ENCODE results near the gene BCL7C. TPM values are rescaled to one million over a fixed set of nuclear protein-coding genes. Genes with fewer than 3 reads are reported as not detected.

The BCL7C gene
- total and polyA plus RNA-seq, 2 of the 13 experiments (the other 11 are each of a cell fraction or from before 2014, with no cell fraction given): 17.7 to 33.8 TPM

DNA sequence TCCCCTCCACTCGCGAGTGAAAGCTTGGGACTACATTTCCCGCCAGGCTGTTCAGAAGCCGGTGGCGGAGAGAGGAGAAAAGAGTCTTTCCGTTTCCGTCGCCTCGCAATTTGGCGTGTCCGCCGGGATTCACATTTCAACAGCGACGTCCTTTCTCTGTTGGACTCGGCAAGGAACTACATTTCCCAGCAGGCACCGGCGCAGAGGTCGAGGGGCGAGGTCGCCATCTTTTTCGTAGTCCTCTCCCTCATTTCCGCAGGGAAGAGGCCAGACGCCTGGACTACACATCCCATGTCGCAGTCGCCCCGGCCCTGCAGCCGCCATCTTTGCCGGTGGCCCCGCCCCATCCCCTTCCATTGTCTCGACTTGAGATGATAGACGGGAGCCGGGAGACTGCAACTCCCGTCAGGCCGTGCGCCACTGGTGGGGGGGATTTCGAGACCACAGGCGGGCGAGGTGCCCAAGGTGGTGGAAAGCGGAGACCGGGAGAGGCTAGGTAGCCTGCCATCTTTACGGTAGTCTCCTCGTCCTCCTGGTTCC lies 28.6 kb upstream of the BCL7C start (continued):
- TF ChIP-seq KLF11 (CRISPR knock-in tag; IDR thresholded peaks at IDR 0.05): no peak
- TF ChIP-seq ZNF619 (CRISPR knock-in tag; IDR thresholded peaks at IDR 0.05): no peak
- TF ChIP-seq SRSF9 (IDR thresholded peaks at IDR 0.05; ENCODE audit: borderline replicate concordance, insufficient read depth, low read depth, low read length, poor library complexity, severe bottlenecking): no peak
- TF ChIP-seq, protein P1, sequence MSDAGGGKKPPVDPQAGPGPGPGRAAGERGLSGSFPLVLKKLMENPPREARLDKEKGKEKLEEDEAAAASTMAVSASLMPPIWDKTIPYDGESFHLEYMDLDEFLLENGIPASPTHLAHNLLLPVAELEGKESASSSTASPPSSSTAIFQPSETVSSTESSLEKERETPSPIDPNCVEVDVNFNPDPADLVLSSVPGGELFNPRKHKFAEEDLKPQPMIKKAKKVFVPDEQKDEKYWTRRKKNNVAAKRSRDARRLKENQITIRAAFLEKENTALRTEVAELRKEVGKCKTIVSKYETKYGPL (CRISPR knock-in tag; IDR thresholded peaks at IDR 0.05): no peak
- no peak for TF ChIP-seq ZNF496 (CRISPR knock-in tag; IDR thresholded peaks at IDR 0.05; ENCODE audit: insufficient replicate concordance)
- TF ChIP-seq STAT5B (CRISPR knock-in tag; IDR thresholded peaks at IDR 0.05): no peak
- no peak for TF ChIP-seq ZNF230 (CRISPR knock-in tag; IDR thresholded peaks at IDR 0.05)
- TF ChIP-seq, protein P2, sequence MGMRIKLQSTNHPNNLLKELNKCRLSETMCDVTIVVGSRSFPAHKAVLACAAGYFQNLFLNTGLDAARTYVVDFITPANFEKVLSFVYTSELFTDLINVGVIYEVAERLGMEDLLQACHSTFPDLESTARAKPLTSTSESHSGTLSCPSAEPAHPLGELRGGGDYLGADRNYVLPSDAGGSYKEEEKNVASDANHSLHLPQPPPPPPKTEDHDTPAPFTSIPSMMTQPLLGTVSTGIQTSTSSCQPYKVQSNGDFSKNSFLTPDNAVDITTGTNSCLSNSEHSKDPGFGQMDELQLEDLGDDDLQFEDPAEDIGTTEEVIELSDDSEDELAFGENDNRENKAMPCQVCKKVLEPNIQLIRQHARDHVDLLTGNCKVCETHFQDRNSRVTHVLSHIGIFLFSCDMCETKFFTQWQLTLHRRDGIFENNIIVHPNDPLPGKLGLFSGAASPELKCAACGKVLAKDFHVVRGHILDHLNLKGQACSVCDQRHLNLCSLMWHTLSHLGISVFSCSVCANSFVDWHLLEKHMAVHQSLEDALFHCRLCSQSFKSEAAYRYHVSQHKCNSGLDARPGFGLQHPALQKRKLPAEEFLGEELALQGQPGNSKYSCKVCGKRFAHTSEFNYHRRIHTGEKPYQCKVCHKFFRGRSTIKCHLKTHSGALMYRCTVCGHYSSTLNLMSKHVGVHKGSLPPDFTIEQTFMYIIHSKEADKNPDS (CRISPR knock-in tag; IDR thresholded peaks at IDR 0.05): no peak
- TF ChIP-seq, protein P3, sequence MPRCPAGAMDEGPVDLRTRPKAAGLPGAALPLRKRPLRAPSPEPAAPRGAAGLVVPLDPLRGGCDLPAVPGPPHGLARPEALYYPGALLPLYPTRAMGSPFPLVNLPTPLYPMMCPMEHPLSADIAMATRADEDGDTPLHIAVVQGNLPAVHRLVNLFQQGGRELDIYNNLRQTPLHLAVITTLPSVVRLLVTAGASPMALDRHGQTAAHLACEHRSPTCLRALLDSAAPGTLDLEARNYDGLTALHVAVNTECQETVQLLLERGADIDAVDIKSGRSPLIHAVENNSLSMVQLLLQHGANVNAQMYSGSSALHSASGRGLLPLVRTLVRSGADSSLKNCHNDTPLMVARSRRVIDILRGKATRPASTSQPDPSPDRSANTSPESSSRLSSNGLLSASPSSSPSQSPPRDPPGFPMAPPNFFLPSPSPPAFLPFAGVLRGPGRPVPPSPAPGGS (CRISPR knock-in tag; IDR thresholded peaks at IDR 0.05): no peak
- peak; percentile 43; the same call in 1 of the 2 replicates for TF ChIP-seq FOXJ3 (CRISPR knock-in tag; IDR thresholded peaks at IDR 0.05; ENCODE audit: borderline replicate concordance)
- TF ChIP-seq JUNB (CRISPR knock-in tag; IDR thresholded peaks at IDR 0.05; ENCODE audit: borderline replicate concordance): no peak
- TF ChIP-seq PHB2 (IDR thresholded peaks at IDR 0.05; ENCODE audit: partially characterized antibody): no peak
- TF ChIP-seq MED8 (CRISPR knock-in tag; IDR thresholded peaks at IDR 0.05; ENCODE audit: insufficient replicate concordance): no peak
- TF ChIP-seq HMG20A (CRISPR knock-in tag; IDR thresholded peaks at IDR 0.05; ENCODE audit: borderline replicate concordance): no peak
- peak; percentile 89 for TF ChIP-seq CHD2 (IDR thresholded peaks at IDR 0.05; ENCODE audit: low read depth, low read length)
- TF ChIP-seq ZNF589 (CRISPR knock-in tag; conservative IDR thresholded peaks at IDR 0.05): no peak
- TF ChIP-seq ZSCAN31 (CRISPR knock-in tag; IDR thresholded peaks at IDR 0.05; ENCODE audit: low read depth): 0 out of 2 replicates have a peak, but pooled peaks have one; percentile 17
- TF ChIP-seq, protein P4, sequence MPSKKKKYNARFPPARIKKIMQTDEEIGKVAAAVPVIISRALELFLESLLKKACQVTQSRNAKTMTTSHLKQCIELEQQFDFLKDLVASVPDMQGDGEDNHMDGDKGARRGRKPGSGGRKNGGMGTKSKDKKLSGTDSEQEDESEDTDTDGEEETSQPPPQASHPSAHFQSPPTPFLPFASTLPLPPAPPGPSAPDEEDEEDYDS (CRISPR knock-in tag; IDR thresholded peaks at IDR 0.05): peak; percentile 22; the same call in 1 of the 2 replicates
- TF ChIP-seq ZSCAN22 (CRISPR knock-in tag; IDR thresholded peaks at IDR 0.05): no peak
- TF ChIP-seq, protein P5, sequence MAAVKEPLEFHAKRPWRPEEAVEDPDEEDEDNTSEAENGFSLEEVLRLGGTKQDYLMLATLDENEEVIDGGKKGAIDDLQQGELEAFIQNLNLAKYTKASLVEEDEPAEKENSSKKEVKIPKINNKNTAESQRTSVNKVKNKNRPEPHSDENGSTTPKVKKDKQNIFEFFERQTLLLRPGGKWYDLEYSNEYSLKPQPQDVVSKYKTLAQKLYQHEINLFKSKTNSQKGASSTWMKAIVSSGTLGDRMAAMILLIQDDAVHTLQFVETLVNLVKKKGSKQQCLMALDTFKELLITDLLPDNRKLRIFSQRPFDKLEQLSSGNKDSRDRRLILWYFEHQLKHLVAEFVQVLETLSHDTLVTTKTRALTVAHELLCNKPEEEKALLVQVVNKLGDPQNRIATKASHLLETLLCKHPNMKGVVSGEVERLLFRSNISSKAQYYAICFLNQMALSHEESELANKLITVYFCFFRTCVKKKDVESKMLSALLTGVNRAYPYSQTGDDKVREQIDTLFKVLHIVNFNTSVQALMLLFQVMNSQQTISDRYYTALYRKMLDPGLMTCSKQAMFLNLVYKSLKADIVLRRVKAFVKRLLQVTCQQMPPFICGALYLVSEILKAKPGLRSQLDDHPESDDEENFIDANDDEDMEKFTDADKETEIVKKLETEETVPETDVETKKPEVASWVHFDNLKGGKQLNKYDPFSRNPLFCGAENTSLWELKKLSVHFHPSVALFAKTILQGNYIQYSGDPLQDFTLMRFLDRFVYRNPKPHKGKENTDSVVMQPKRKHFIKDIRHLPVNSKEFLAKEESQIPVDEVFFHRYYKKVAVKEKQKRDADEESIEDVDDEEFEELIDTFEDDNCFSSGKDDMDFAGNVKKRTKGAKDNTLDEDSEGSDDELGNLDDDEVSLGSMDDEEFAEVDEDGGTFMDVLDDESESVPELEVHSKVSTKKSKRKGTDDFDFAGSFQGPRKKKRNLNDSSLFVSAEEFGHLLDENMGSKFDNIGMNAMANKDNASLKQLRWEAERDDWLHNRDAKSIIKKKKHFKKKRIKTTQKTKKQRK (IDR thresholded peaks at IDR 0.05; ENCODE audit: low read length): no peak
- 0 out of 2 replicates have a peak, but pooled peaks have one; percentile 75 for TF ChIP-seq ZFP90 (CRISPR knock-in tag; IDR thresholded peaks at IDR 0.05; ENCODE audit: borderline replicate concordance)
- TF ChIP-seq FOXO1 (CRISPR knock-in tag; IDR thresholded peaks at IDR 0.05): no peak
- no peak for TF ChIP-seq ZNF550 (CRISPR knock-in tag; IDR thresholded peaks at IDR 0.05; ENCODE audit: borderline replicate concordance)

Data from HepG2 (cell line).